ENCODE data around the gene DLG5.
A peak's percentile ranks its signal among the peaks of the same experiment; 100 is the strongest.

DLG5 gene, protein sequence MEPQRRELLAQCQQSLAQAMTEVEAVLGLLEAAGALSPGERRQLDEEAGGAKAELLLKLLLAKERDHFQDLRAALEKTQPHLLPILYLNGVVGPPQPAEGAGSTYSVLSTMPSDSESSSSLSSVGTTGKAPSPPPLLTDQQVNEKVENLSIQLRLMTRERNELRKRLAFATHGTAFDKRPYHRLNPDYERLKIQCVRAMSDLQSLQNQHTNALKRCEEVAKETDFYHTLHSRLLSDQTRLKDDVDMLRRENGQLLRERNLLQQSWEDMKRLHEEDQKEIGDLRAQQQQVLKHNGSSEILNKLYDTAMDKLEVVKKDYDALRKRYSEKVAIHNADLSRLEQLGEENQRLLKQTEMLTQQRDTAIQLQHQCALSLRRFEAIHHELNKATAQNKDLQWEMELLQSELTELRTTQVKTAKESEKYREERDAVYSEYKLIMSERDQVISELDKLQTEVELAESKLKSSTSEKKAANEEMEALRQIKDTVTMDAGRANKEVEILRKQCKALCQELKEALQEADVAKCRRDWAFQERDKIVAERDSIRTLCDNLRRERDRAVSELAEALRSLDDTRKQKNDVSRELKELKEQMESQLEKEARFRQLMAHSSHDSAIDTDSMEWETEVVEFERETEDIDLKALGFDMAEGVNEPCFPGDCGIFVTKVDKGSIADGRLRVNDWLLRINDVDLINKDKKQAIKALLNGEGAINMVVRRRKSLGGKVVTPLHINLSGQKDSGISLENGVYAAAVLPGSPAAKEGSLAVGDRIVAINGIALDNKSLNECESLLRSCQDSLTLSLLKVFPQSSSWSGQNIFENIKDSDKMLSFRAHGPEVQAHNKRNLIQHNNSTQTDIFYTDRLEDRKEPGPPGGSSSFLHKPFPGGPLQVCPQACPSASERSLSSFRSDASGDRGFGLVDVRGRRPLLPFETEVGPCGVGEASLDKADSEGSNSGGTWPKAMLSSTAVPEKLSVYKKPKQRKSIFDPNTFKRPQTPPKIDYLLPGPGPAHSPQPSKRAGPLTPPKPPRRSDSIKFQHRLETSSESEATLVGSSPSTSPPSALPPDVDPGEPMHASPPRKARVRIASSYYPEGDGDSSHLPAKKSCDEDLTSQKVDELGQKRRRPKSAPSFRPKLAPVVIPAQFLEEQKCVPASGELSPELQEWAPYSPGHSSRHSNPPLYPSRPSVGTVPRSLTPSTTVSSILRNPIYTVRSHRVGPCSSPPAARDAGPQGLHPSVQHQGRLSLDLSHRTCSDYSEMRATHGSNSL (N-terminal part only)

DNA sequence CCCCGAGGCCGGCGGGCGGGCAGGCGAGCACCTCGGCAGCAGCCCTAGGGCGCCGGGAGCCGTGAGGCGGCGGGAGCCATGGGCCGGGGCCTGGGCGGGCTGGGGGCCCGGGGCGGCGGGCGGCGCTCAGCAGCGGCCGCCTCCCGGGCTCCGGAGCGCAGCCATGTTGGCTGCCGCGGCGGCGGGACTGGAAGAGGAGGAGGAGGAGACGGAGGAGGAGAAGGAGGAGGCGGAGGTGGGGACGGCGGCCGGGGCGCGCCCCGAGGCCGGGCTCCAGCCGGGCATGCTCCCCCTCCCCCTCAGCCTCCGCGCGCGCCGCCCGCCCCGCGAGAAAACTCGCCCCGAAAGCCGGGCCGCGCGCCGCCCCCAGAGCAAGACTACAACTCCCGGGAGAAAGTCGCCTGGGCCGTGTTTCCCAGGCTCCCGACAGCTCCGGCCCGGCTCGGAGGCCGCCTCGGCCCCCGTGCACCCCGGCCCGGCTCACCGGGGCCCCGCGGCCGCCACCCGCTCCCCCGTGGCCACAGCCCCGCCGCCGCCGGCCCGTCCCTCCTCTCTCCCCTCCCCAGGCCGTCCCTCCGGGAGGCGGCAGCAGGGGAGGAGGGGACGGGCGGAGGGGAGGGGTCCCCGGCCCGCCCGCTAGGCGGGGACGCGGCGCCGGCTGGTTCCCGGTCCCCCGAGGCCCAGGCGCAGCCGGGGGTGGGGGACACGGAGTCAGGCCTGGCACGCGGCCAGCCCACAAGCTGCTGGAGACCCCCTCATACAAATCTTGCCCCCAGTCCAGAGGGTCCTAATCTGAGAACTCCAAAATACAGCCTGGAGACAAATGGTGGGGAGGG is at the start of gene DLG5:
DLG5 (minus strand) TSS at position 190 of the 836 bp plus-strand sequence. CDS start 235 bp downstream, outside the sequence.
- ChIA-PET POLR2A (interaction anchor here (0.7 to 2.2 kb wide), 5 partner anchors 8 to 80 kb away, joined by 3 to 10 read pairs (median 5); no protein-coding TSS in a partner anchor), CTCF (interaction anchor here (1.0 kb wide), 2 partner anchors 18 to 25 kb away, joined by 3 read pairs; no protein-coding TSS in a partner anchor)
- no peaks in the 10 kb centered on the region for H3K9me3 ChIP-seq (ENCODE audit: control insufficient read depth, insufficient read depth, low read depth, low read length)
- peaks cover 0 to 9% of the 10 kb centered on the region in 2 experiments; a peak in 1 of 3 replicates for H3K36me3 ChIP-seq (ENCODE audit: control insufficient read depth in 2 of 2, insufficient read depth in 1 of 2, low read length in 2 of 2)
- peaks cover 6% of the 10 kb centered on the region; the same call in 1 of the 2 replicates for H3K4me1 ChIP-seq (ENCODE audit: control insufficient read depth, insufficient read depth, low read length)
- H3K27ac ChIP-seq (ENCODE audit: extremely low read depth, low read depth, low read length) = peak within 1 kb of the TSS; percentile 73; the same call in 1 of the 2 replicates
- H3K4me3 ChIP-seq (ENCODE audit: low read depth, low read length) = peak within 1 kb of the TSS; percentile 85
- TF ChIP-seq ZBTB20 (tag by site-specific recombination; IDR thresholded peaks at IDR 0.05) (peak; percentile 53; the same call in 1 of the 2 replicates), ZNF248 (tag by site-specific recombination; IDR thresholded peaks at IDR 0.05) (no peak), ZBTB48 (tag by site-specific recombination; IDR thresholded peaks at IDR 0.05) (no peak), BCL11A (tag by site-specific recombination; IDR thresholded peaks at IDR 0.05; ENCODE audit: low read depth) (no peak), ZNF214 (tag by site-specific recombination; IDR thresholded peaks at IDR 0.05; ENCODE audit: borderline replicate concordance) (no peak), ZNF19 (tag by site-specific recombination; IDR thresholded peaks at IDR 0.05; ENCODE audit: low read depth) (no peak), ZNF404 (tag by site-specific recombination; IDR thresholded peaks at IDR 0.05) (no peak), GLI4 (tag by site-specific recombination; IDR thresholded peaks at IDR 0.05) (no peak), KLF8 (tag by site-specific recombination; IDR thresholded peaks at IDR 0.05) (peak; percentile 8; the same call in 1 of the 2 replicates), ZNF560 (tag by site-specific recombination; IDR thresholded peaks at IDR 0.05; ENCODE audit: borderline replicate concordance) (no peak), SP3 (tag by site-specific recombination; IDR thresholded peaks at IDR 0.05) (peak; percentile 79), HOXC10 (CRISPR knock-in tag; IDR thresholded peaks at IDR 0.05) (no peak), ZSCAN4 (tag by site-specific recombination; IDR thresholded peaks at IDR 0.05) (no peak), ZIC2 (tag by site-specific recombination; IDR thresholded peaks at IDR 0.05) (peak; percentile 41; the same call in 1 of the 2 replicates), ZNF623 (tag by site-specific recombination; IDR thresholded peaks at IDR 0.05) (no peak), ZNF701 (tag by site-specific recombination; IDR thresholded peaks at IDR 0.05) (no peak), ZNF157 (tag by site-specific recombination; IDR thresholded peaks at IDR 0.05) (no peak)
- TF ChIP-seq, protein P1, sequence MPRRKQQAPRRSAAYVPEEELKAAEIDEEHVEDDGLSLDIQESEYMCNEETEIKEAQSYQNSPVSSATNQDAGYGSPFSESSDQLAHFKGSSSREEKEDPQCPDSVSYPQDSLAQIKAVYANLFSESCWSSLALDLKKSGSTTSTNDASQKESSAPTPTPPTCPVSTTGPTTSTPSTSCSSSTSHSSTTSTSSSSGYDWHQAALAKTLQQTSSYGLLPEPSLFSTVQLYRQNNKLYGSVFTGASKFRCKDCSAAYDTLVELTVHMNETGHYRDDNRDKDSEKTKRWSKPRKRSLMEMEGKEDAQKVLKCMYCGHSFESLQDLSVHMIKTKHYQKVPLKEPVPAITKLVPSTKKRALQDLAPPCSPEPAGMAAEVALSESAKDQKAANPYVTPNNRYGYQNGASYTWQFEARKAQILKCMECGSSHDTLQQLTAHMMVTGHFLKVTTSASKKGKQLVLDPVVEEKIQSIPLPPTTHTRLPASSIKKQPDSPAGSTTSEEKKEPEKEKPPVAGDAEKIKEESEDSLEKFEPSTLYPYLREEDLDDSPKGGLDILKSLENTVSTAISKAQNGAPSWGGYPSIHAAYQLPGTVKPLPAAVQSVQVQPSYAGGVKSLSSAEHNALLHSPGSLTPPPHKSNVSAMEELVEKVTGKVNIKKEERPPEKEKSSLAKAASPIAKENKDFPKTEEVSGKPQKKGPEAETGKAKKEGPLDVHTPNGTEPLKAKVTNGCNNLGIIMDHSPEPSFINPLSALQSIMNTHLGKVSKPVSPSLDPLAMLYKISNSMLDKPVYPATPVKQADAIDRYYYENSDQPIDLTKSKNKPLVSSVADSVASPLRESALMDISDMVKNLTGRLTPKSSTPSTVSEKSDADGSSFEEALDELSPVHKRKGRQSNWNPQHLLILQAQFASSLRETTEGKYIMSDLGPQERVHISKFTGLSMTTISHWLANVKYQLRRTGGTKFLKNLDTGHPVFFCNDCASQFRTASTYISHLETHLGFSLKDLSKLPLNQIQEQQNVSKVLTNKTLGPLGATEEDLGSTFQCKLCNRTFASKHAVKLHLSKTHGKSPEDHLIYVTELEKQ (tag by site-specific recombination; IDR thresholded peaks at IDR 0.05; ENCODE audit: borderline replicate concordance) = no peak
- TF ChIP-seq, protein P2, sequence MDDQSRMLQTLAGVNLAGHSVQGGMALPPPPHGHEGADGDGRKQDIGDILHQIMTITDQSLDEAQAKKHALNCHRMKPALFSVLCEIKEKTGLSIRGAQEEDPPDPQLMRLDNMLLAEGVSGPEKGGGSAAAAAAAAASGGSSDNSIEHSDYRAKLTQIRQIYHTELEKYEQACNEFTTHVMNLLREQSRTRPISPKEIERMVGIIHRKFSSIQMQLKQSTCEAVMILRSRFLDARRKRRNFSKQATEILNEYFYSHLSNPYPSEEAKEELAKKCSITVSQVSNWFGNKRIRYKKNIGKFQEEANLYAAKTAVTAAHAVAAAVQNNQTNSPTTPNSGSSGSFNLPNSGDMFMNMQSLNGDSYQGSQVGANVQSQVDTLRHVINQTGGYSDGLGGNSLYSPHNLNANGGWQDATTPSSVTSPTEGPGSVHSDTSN (CRISPR knock-in tag; IDR thresholded peaks at IDR 0.05) = no peak; the same call in 1 of the 2 replicates
- TF ChIP-seq, protein P3, sequence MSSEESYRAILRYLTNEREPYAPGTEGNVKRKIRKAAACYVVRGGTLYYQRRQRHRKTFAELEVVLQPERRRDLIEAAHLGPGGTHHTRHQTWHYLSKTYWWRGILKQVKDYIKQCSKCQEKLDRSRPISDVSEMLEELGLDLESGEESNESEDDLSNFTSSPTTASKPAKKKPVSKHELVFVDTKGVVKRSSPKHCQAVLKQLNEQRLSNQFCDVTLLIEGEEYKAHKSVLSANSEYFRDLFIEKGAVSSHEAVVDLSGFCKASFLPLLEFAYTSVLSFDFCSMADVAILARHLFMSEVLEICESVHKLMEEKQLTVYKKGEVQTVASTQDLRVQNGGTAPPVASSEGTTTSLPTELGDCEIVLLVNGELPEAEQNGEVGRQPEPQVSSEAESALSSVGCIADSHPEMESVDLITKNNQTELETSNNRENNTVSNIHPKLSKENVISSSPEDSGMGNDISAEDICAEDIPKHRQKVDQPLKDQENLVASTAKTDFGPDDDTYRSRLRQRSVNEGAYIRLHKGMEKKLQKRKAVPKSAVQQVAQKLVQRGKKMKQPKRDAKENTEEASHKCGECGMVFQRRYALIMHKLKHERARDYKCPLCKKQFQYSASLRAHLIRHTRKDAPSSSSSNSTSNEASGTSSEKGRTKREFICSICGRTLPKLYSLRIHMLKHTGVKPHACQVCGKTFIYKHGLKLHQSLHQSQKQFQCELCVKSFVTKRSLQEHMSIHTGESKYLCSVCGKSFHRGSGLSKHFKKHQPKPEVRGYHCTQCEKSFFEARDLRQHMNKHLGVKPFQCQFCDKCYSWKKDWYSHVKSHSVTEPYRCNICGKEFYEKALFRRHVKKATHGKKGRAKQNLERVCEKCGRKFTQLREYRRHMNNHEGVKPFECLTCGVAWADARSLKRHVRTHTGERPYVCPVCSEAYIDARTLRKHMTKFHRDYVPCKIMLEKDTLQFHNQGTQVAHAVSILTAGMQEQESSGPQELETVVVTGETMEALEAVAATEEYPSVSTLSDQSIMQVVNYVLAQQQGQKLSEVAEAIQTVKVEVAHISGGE (tag by site-specific recombination; conservative IDR thresholded peaks at IDR 0.05; ENCODE audit: low read depth) = no peak
- TF ChIP-seq, protein P4, sequence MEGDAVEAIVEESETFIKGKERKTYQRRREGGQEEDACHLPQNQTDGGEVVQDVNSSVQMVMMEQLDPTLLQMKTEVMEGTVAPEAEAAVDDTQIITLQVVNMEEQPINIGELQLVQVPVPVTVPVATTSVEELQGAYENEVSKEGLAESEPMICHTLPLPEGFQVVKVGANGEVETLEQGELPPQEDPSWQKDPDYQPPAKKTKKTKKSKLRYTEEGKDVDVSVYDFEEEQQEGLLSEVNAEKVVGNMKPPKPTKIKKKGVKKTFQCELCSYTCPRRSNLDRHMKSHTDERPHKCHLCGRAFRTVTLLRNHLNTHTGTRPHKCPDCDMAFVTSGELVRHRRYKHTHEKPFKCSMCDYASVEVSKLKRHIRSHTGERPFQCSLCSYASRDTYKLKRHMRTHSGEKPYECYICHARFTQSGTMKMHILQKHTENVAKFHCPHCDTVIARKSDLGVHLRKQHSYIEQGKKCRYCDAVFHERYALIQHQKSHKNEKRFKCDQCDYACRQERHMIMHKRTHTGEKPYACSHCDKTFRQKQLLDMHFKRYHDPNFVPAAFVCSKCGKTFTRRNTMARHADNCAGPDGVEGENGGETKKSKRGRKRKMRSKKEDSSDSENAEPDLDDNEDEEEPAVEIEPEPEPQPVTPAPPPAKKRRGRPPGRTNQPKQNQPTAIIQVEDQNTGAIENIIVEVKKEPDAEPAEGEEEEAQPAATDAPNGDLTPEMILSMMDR (tag by site-specific recombination; IDR thresholded peaks at IDR 0.05) = no peak

All from HEK293 (cell line).